H1 (cell line): Measurements from ENCODE around the gene MRPL3. TPM values are rescaled to one million over a fixed set of nuclear protein-coding genes. Genes with fewer than 3 reads are reported as not detected.

ENCODE experiments used
- BACH1 ChIP-seq: IDR thresholded peaks from 2 replicates; pipeline ENCODE4 v1.6.1; 2012; ENCODE audit warnings: low read length, improper control_type of control experiment
- CBX5 ChIP-seq: fragments of 300-800, 300-1000 bp; sonication (generic); IDR thresholded peaks from 2 replicates; pipeline ENCODE4 v1.7.1; 2016; ENCODE audit warnings: antibody characterized with exemption, low read length, low read depth
- MAX ChIP-seq: IDR thresholded peaks from 2 replicates; pipeline ENCODE4 v1.6.1; 2012; ENCODE audit warnings: inconsistent platforms
- RAD21 ChIP-seq, 2 experiments: IDR thresholded peaks in 1 of 2; conservative IDR thresholded peaks in 1 of 2; 2 replicates each; pipeline ENCODE4 v1.6.1; 2011; ENCODE audit warnings: low read depth in 2 of 2, low read length in 2 of 2, improper control_type of control experiment in 1 of 2, inconsistent platforms in 1 of 2, mild to moderate bottlenecking in 1 of 2, moderate library complexity in 1 of 2
- SIN3A ChIP-seq, 2 experiments: IDR thresholded peaks in 1 of 2; conservative IDR thresholded peaks in 1 of 2; 2 replicates each; pipeline ENCODE4 v1.6.1; 2011 to 2012; ENCODE audit warnings: low read length in 2 of 2, improper control_type of control experiment in 1 of 2, low read depth in 1 of 2, mild to moderate bottlenecking in 1 of 2
- polyA plus RNA-seq, 7 experiments: library from polyadenylated mRNA; depleted of rRNA in 3 of 7; stranded (reverse) in 5 of 7; unstranded in 2 of 7; fragments of >200 nt in 5 of 7; fragments of 200-250 nt in 2 of 7; gene quantifications; 1 replicate in 5 of 7; 2 replicates in 1 of 7; 4 replicates in 1 of 7; pipeline versions ENCODE4 v1.2.1 to v1.2.3, GENCODE V29; 2011 to 2013; ENCODE audit warnings: missing spikeins in 2 of 7, mixed read lengths in 2 of 7
- total RNA-seq: library from RNA; stranded (reverse); fragmentation: NEBNext Ultra II Directional; extraction: Animal tissue kit (Norgen Biotek cat#: 25700); gene quantifications from 2 replicates; pipeline ENCODE4 v1.2.1, GENCODE V29; 2021
- TF ChIP-seq, protein P1 (sequence below): fragments of 300-600 bp; sonication (generic); IDR thresholded peaks from 2 replicates; pipeline ENCODE4 v1.7.1; 2012; ENCODE audit warnings: low read length, moderate library complexity, mild to moderate bottlenecking, inconsistent platforms; ENCODE audit not compliant: insufficient replicate concordance

Gene MRPL3
- total and polyA plus RNA-seq, 2 of the 8 experiments (the other 6 are each of a cell fraction or from before 2014, with no cell fraction given): 164 to 175 TPM

- TF ChIP-seq, protein P1, sequence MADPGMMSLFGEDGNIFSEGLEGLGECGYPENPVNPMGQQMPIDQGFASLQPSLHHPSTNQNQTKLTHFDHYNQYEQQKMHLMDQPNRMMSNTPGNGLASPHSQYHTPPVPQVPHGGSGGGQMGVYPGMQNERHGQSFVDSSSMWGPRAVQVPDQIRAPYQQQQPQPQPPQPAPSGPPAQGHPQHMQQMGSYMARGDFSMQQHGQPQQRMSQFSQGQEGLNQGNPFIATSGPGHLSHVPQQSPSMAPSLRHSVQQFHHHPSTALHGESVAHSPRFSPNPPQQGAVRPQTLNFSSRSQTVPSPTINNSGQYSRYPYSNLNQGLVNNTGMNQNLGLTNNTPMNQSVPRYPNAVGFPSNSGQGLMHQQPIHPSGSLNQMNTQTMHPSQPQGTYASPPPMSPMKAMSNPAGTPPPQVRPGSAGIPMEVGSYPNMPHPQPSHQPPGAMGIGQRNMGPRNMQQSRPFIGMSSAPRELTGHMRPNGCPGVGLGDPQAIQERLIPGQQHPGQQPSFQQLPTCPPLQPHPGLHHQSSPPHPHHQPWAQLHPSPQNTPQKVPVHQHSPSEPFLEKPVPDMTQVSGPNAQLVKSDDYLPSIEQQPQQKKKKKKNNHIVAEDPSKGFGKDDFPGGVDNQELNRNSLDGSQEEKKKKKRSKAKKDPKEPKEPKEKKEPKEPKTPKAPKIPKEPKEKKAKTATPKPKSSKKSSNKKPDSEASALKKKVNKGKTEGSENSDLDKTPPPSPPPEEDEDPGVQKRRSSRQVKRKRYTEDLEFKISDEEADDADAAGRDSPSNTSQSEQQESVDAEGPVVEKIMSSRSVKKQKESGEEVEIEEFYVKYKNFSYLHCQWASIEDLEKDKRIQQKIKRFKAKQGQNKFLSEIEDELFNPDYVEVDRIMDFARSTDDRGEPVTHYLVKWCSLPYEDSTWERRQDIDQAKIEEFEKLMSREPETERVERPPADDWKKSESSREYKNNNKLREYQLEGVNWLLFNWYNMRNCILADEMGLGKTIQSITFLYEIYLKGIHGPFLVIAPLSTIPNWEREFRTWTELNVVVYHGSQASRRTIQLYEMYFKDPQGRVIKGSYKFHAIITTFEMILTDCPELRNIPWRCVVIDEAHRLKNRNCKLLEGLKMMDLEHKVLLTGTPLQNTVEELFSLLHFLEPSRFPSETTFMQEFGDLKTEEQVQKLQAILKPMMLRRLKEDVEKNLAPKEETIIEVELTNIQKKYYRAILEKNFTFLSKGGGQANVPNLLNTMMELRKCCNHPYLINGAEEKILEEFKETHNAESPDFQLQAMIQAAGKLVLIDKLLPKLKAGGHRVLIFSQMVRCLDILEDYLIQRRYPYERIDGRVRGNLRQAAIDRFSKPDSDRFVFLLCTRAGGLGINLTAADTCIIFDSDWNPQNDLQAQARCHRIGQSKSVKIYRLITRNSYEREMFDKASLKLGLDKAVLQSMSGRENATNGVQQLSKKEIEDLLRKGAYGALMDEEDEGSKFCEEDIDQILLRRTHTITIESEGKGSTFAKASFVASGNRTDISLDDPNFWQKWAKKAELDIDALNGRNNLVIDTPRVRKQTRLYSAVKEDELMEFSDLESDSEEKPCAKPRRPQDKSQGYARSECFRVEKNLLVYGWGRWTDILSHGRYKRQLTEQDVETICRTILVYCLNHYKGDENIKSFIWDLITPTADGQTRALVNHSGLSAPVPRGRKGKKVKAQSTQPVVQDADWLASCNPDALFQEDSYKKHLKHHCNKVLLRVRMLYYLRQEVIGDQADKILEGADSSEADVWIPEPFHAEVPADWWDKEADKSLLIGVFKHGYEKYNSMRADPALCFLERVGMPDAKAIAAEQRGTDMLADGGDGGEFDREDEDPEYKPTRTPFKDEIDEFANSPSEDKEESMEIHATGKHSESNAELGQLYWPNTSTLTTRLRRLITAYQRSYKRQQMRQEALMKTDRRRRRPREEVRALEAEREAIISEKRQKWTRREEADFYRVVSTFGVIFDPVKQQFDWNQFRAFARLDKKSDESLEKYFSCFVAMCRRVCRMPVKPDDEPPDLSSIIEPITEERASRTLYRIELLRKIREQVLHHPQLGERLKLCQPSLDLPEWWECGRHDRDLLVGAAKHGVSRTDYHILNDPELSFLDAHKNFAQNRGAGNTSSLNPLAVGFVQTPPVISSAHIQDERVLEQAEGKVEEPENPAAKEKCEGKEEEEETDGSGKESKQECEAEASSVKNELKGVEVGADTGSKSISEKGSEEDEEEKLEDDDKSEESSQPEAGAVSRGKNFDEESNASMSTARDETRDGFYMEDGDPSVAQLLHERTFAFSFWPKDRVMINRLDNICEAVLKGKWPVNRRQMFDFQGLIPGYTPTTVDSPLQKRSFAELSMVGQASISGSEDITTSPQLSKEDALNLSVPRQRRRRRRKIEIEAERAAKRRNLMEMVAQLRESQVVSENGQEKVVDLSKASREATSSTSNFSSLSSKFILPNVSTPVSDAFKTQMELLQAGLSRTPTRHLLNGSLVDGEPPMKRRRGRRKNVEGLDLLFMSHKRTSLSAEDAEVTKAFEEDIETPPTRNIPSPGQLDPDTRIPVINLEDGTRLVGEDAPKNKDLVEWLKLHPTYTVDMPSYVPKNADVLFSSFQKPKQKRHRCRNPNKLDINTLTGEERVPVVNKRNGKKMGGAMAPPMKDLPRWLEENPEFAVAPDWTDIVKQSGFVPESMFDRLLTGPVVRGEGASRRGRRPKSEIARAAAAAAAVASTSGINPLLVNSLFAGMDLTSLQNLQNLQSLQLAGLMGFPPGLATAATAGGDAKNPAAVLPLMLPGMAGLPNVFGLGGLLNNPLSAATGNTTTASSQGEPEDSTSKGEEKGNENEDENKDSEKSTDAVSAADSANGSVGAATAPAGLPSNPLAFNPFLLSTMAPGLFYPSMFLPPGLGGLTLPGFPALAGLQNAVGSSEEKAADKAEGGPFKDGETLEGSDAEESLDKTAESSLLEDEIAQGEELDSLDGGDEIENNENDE: no peak
- no peak for TF ChIP-seq SIN3A (conservative IDR thresholded peaks at IDR 0.05 in 1 of 2, IDR thresholded peaks at IDR 0.05 in 1 of 2; ENCODE audit: low read depth in 1 of 2, low read length in 2 of 2)
- TF ChIP-seq MAX: no peak
- no peak for TF ChIP-seq RAD21 (IDR thresholded peaks at IDR 0.05 in 1 of 2, conservative IDR thresholded peaks at IDR 0.05 in 1 of 2; ENCODE audit: low read depth in 2 of 2, low read length in 2 of 2)
- no peak for TF ChIP-seq BACH1
- no peak for TF ChIP-seq CBX5
Observed at GRCh38 chr3:131431754-131432153, 71.0 kb downstream of the MRPL3 start (continued).
